ENCODE results near the gene ZFR. TPM values are rescaled to one million over a fixed set of nuclear protein-coding genes. Genes with fewer than 3 reads are reported as not detected.
"Not testable (repeated sequence)": the region's sequence is repeated elsewhere in the genome, so short reads cannot be mapped to it uniquely, and the experiment has no call there.

The ZFR gene
- total RNA-seq, 1 donor from 2014 or later = 73.0 TPM

GRCh38 chr5:32458880-32459495, 14.4 kb upstream of the ZFR start:
- Histone ChIP-seq H3K36me3 (ENCODE audit: control insufficient read depth, insufficient read depth, low read length) (no peaks in the 10 kb centered on the region), H3K27me3 (ENCODE audit: control insufficient read depth, insufficient read depth, low read length) (no peaks in the 10 kb centered on the region), H3K4me3 (ENCODE audit: low read depth, low read length) (no peak overlapping the region)
- DNase-seq (ENCODE audit: low read depth) = no peak
- no peak for TF ChIP-seq CTCF (IDR thresholded peaks at IDR 0.05; ENCODE audit: insufficient read depth, low read length, poor library complexity, severe bottlenecking)

- no peak for DNase-seq (ENCODE audit: low read depth)
- Histone ChIP-seq H3K27me3 (ENCODE audit: control insufficient read depth, insufficient read depth, low read length) (no peaks in the 10 kb centered on the region), H3K4me3 (ENCODE audit: low read depth, low read length) (no peak overlapping the region), H3K36me3 (ENCODE audit: control insufficient read depth, insufficient read depth, low read length) (no peaks in the 10 kb centered on the region)
- no peak for TF ChIP-seq CTCF (IDR thresholded peaks at IDR 0.05; ENCODE audit: insufficient read depth, low read length, poor library complexity, severe bottlenecking)
Measured at GRCh38 chr5:32455311-32455710, 10.8 kb upstream of the ZFR start.

- DNase-seq (ENCODE audit: low read depth) = no peak
- H3K36me3 ChIP-seq (ENCODE audit: control insufficient read depth, insufficient read depth, low read length) = no peaks in the 10 kb centered on the region
- TF ChIP-seq CTCF (IDR thresholded peaks at IDR 0.05; ENCODE audit: insufficient read depth, low read length, poor library complexity, severe bottlenecking) = no peak
- H3K4me3 ChIP-seq (ENCODE audit: low read depth, low read length) = no peak overlapping the region
- H3K27me3 ChIP-seq (ENCODE audit: control insufficient read depth, insufficient read depth, low read length) = no peaks in the 10 kb centered on the region
Measured at GRCh38 chr5:32454821-32455220, 10.3 kb upstream of the ZFR start.

- TF ChIP-seq CTCF (IDR thresholded peaks at IDR 0.05; ENCODE audit: insufficient read depth, low read length, poor library complexity, severe bottlenecking) = no peak
- DNase-seq (ENCODE audit: low read depth) = no peak
- Histone ChIP-seq H3K36me3 (ENCODE audit: control insufficient read depth, insufficient read depth, low read length) (no peaks in the 10 kb centered on the region), H3K27me3 (ENCODE audit: control insufficient read depth, insufficient read depth, low read length) (no peaks in the 10 kb centered on the region), H3K4me3 (ENCODE audit: low read depth, low read length) (no peak overlapping the region)
Measured at GRCh38 chr5:32453916-32454315, 9.4 kb upstream of the ZFR start.

- not testable (repeated sequence) for H3K36me3 ChIP-seq (ENCODE audit: control insufficient read depth, insufficient read depth, low read length); H3K27me3 ChIP-seq (ENCODE audit: control insufficient read depth, insufficient read depth, low read length); DNase-seq (ENCODE audit: low read depth); H3K4me3 ChIP-seq (ENCODE audit: low read depth, low read length)
Measured at GRCh38 chr5:32452316-32452715, 7.8 kb upstream of the ZFR start.

GRCh38 chr5:32450952-32451351, 6.4 kb upstream of the ZFR start:
- DNase-seq (ENCODE audit: low read depth) = no peak
- peak; percentile 13 for TF ChIP-seq CTCF (IDR thresholded peaks at IDR 0.05; ENCODE audit: insufficient read depth, low read length, poor library complexity, severe bottlenecking)
- H3K27me3 ChIP-seq (ENCODE audit: control insufficient read depth, insufficient read depth, low read length) = no peaks in the 10 kb centered on the region

More at GRCh38 chr5:32450952-32451351, 6.4 kb upstream of the ZFR start:
- Histone ChIP-seq H3K36me3 (ENCODE audit: control insufficient read depth, insufficient read depth, low read length) (no peaks in the 10 kb centered on the region), H3K4me3 (ENCODE audit: low read depth, low read length) (no peak overlapping the region)
